K562 (cell line): ENCODE measurements around the gene FBN1. TPM values are rescaled to one million over a fixed set of nuclear protein-coding genes. Genes with fewer than 3 reads are reported as not detected.

Experiments
- ATAC-seq: fragments of 200-7000 bp; cut with Tn5 transposase; 3 replicates; pipeline ENCODE4 v1.9.1; 2020; ENCODE audit warnings: moderate library complexity
- BruUV-seq: library from RNA; stranded (reverse); fragments of 400-500 nt; replicated peaks from 2 replicates; lab custom pipeline; 2021; lab: Mats Ljungman, UMichigan
- CTCF ChIA-PET: fragments of 300-600 bp; formaldehyde crosslinking; extraction: SDS; loops from one replicate; lab custom pipeline; 2021; ENCODE audit warnings: low intra/inter-chr PET ratio; lab: Yijun Ruan, JAX
- POLR2A ChIA-PET: fragments of 300-600, 350-650 bp; sonication (Branson Sonifier 250); formaldehyde crosslinking; extraction: SDS; loops from one replicate; lab custom pipeline; 2021; ENCODE audit warnings: antibody characterized with exemption, inconsistent platforms; lab: Yijun Ruan, JAX
- DNase-seq, 4 experiments: peaks; one replicate each; pipeline versions ENCODE4 v3.0.0 to v3.0.0-alpha.2; 2011 to 2018; ENCODE audit warnings: low spot score in 3 of 4, mixed read lengths in 3 of 4; ENCODE audit errors: extremely low read depth in 1 of 4
- FAIRE-seq: peaks from 2 replicates; lab custom pipeline; 2011; peaks lifted over from hg19 to GRCh38; lab: Jason Lieb, UNC
- H2AFZ ChIP-seq: 2 replicates; pipeline ENCODE4 v1.6.0; 2011; ENCODE audit warnings: low read depth, low read length, control low read depth, inconsistent platforms
- H3K27ac ChIP-seq: fragments of 200-600 bp; 3 replicates; pipeline ENCODE4 v1.8.0; 2011; ENCODE audit warnings: low read depth, mild to moderate bottlenecking, control low read depth, inconsistent platforms, low read length, moderate library complexity, mixed read lengths; ENCODE audit errors: extremely low read depth
- H3K27me3 ChIP-seq, 2 experiments: fragments of 300-600 bp in 1 of 2; 2 replicates in 1 of 2; 3 replicates in 1 of 2; pipeline versions ENCODE4 v1.6.0 to v1.8.0; 2011; ENCODE audit warnings: inconsistent platforms in 2 of 2, low read length in 2 of 2, mild to moderate bottlenecking in 1 of 2, mixed read lengths in 1 of 2, moderate library complexity in 1 of 2; ENCODE audit not compliant: control insufficient read depth in 2 of 2, insufficient read depth in 2 of 2
- H3K36me3 ChIP-seq: fragments of 300-600 bp; 3 replicates; pipeline ENCODE4 v1.8.0; 2011; ENCODE audit warnings: mild to moderate bottlenecking, low read length, inconsistent platforms; ENCODE audit not compliant: control insufficient read depth, insufficient read depth
- H3K4me1 ChIP-seq, 2 experiments: fragments of 200-600 bp in 1 of 2; replicated peaks in 1 of 2; 2 replicates in 1 of 2; 3 replicates in 1 of 2; pipeline versions ENCODE4 v1.5.1 to v1.8.0; 2011; ENCODE audit warnings: inconsistent platforms in 2 of 2, low read length in 2 of 2, mild to moderate bottlenecking in 1 of 2, mixed read lengths in 1 of 2, moderate library complexity in 1 of 2; ENCODE audit not compliant: control insufficient read depth in 2 of 2, insufficient read depth in 2 of 2
- H3K4me2 ChIP-seq: 2 replicates; pipeline ENCODE4 v1.6.1; 2011; ENCODE audit warnings: low read length, control low read depth, inconsistent platforms, mixed read lengths; ENCODE audit not compliant: insufficient read depth
- H3K4me3 ChIP-seq: fragments of 200-600 bp; sonication (generic), shearing (Covaris generic); 2 replicates; pipeline ENCODE4 v1.5.1; 2016; ENCODE audit warnings: control low read depth, inconsistent platforms
- H3K79me2 ChIP-seq: fragments of 200-600 bp; 3 replicates; pipeline ENCODE4 v1.8.0; 2011; ENCODE audit warnings: low read length, inconsistent platforms; ENCODE audit not compliant: control insufficient read depth, insufficient read depth
- H3K9ac ChIP-seq, 2 experiments: 2 replicates each; pipeline versions ENCODE4 v1.6.0 to v1.6.1; 2011; ENCODE audit warnings: low read depth in 2 of 2, low read length in 2 of 2, control low read depth in 1 of 2, inconsistent platforms in 1 of 2, mild to moderate bottlenecking in 1 of 2, mixed read lengths in 1 of 2; ENCODE audit not compliant: insufficient read depth in 1 of 2
- H3K9me1 ChIP-seq: one replicate; pipeline ENCODE4 v1.6.0; 2011; ENCODE audit warnings: inconsistent platforms, mild to moderate bottlenecking, low read length, moderate library complexity; ENCODE audit not compliant: control insufficient read depth, insufficient read depth
- H3K9me3 ChIP-seq: replicated peaks from 2 replicates; pipeline ENCODE4 v1.5.1; 2011; ENCODE audit warnings: low read depth, low read length, inconsistent platforms; ENCODE audit not compliant: control insufficient read depth, insufficient read depth
- H4K20me1 ChIP-seq: replicated peaks from 2 replicates; pipeline ENCODE4 v1.6.1; 2011; ENCODE audit warnings: low read length, inconsistent platforms, mixed read lengths; ENCODE audit not compliant: control insufficient read depth, insufficient read depth
- FOSL1 ChIP-seq: fragments of 200-800 bp; sonication (Bioruptor generic); conservative IDR thresholded peaks from 2 replicates; pipeline ENCODE4 v1.6.1; 2016; ENCODE audit warnings: missing genetic modification characterization, missing compliant biosample characterization
- GABPA ChIP-seq: fragments of 200-800 bp; sonication (Bioruptor generic); conservative IDR thresholded peaks from 2 replicates; pipeline ENCODE4 v1.6.1; 2016; ENCODE audit warnings: low read depth, missing genetic modification characterization, missing compliant biosample characterization
- KDM1A ChIP-seq, 2 experiments: fragments of 450-650 bp; IDR thresholded peaks; 2 replicates each; pipeline ENCODE4 v1.6.1; 2016; ENCODE audit warnings: mild to moderate bottlenecking in 2 of 2
- L3MBTL2 ChIP-seq: fragments of 450-650 bp; IDR thresholded peaks from 2 replicates; pipeline ENCODE4 v1.6.1; 2016; ENCODE audit warnings: mild to moderate bottlenecking, moderate library complexity
- MEF2A ChIP-seq: IDR thresholded peaks from 2 replicates; pipeline ENCODE4 v1.6.1; 2011; ENCODE audit warnings: low read depth, mild to moderate bottlenecking, low read length, moderate library complexity; ENCODE audit not compliant: control insufficient read depth
- TGIF2 ChIP-seq: sonication (generic); formaldehyde crosslinking; IDR thresholded peaks from 2 replicates; pipeline ENCODE4 v1.8.1; 2022; ENCODE audit warnings: mild to moderate bottlenecking, missing genetic modification reagents, moderate library complexity
- WGBS: fragments of 100-300 bp; shearing (Covaris generic); methylation state at CpG from one replicate; pipeline ENCODE4 v1.1.6; 2016; ENCODE audit warnings: low coverage, mixed read lengths; ENCODE audit not compliant: insufficient coverage; ENCODE audit errors: missing lambda C conversion rate; 5-methylcytosine and 5-hydroxymethylcytosine counted together
- in situ Hi-C: fragments of 300-500 bp; cut with MboI; formaldehyde crosslinking; loops from 4 replicates; pipeline ENCODE4 v1.15.0; 2018; ENCODE audit warnings: inconsistent platforms, mixed read lengths
- intact Hi-C: fragments of 100-400 bp; cut with micrococcal nuclease; formaldehyde crosslinking; loops from 2 replicates; pipeline ENCODE4 v1.14.2; 2022
- polyA plus RNA-seq, 8 experiments: library from polyadenylated mRNA; depleted of rRNA in 4 of 8; stranded (reverse) in 5 of 8; unstranded in 3 of 8; fragments of >200 nt; fragmentation: Nextera tagmentation in 2 of 8; fragmentation: Illumina TruSeq in 1 of 8; extraction: Ambion mirVana in 2 of 8; extraction: Trizol in 1 of 8; gene quantifications; 2 replicates each; pipeline versions ENCODE4 v1.2.1 to v1.2.3, GENCODE V29; 2011 to 2014; ENCODE audit warnings: inconsistent platforms in 1 of 8, missing spikeins in 1 of 8
- total RNA-seq, 7 experiments: library from RNA; depleted of rRNA in 6 of 7; stranded (reverse); fragments of >200 nt in 6 of 7; fragmentation: Illumina TruSeq in 2 of 7; extraction: Trizol in 2 of 7; gene quantifications; 2 replicates each; pipeline versions ENCODE4 v1.2.1 to v1.2.3, GENCODE V29; 2011 to 2021; ENCODE audit warnings: low replicate concordance in 1 of 7
- TF ChIP-seq, protein P1 (sequence below), 2 experiments: IDR thresholded peaks; 2 replicates each; pipeline ENCODE4 v1.6.1; 2011; ENCODE audit warnings: borderline replicate concordance in 1 of 2, control low read depth in 1 of 2, low read depth in 1 of 2, low read length in 1 of 2, mild to moderate bottlenecking in 1 of 2, mixed read lengths in 1 of 2, moderate library complexity in 1 of 2; ENCODE audit not compliant: insufficient read depth in 1 of 2, insufficient read length in 1 of 2, poor library complexity in 1 of 2, severe bottlenecking in 1 of 2; ENCODE audit errors: extremely low read depth in 1 of 2
- TF ChIP-seq, protein P2 (sequence below): sonication (generic); formaldehyde crosslinking; IDR thresholded peaks from 2 replicates; pipeline ENCODE4 v1.9.0; 2022; ENCODE audit warnings: mild to moderate bottlenecking, missing genetic modification reagents
- TF ChIP-seq, protein P3 (sequence below): fragments of 450-650 bp; IDR thresholded peaks from 2 replicates; pipeline ENCODE4 v1.6.1; 2016

The FBN1 gene
- total and polyA plus RNA-seq, 9 of the 15 experiments (the other 6 are each of a cell fraction or from before 2014, with no cell fraction given), result 0.15 to 1.2 (median 0.60) TPM

DNA sequence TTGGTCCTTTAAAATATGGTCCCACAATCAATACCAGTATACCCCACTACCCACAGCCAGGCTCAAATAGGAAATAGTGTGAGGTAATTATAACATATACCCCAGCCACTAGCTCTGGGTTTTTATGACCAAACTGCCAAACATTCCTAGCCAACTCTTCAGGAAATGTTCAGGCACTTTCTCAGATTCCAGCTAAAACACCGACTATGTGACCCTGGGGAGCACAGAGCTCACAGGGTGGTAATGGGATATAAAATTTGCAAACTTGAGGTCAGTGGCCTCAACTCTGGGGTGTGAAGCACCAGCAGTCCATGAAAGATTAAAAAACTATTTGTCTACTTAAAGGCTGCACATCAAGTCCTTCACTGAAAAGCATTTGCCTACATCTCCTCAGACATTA lies 12.9 kb downstream of the FBN1 start (continued):
- no peak for TF ChIP-seq GABPA (tag)

DNA sequence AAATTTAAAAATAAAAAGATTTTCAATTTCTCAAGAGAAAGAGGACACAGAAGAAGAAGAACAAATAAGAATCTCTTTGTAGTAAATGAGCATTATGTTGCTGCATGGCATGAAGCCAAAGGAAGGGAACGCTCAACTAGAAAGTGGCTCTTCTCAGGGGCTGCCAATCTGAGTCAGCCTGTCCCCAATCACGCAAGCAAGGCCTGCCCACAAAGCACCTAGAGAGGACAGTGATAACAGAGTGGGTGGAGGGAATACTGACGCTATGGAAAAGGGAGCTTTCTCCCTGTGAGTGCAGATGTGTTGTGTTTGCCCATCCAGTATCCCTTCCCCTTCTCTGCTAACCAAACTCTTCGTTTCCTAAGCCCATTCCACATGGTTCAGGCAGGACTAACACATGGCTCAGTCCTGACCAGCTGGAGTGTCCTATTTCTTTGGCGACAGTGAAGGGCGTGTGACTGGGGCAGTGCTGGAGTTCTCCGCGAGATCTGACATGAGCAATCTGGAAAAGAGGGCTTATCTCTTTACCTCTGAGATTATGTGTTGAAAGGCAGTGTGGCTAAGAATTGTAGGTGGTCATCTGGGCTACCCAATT lies 14.2 kb downstream of the FBN1 start:
- in situ Hi-C loops (no loop called here), intact Hi-C loops (no loop called here)
- peak overlapping the region; percentile 26; the same call in 1 of the 2 replicates for H3K4me2 ChIP-seq
- H3K27ac ChIP-seq, result no peak overlapping the region
- peak overlapping the region; percentile 76 for H2AFZ ChIP-seq
- H4K20me1 ChIP-seq, result no peaks in the 10 kb centered on the region
- ChIA-PET CTCF (no interaction called here), POLR2A (no interaction called here)
- no TSS peak for BruUV-seq
- FAIRE-seq (peak; percentile 40), DNase-seq (peak in 2 of 4 experiments; percentile 12 to 39), ATAC-seq (peak; percentile 62)
- no peak overlapping the region for H3K4me3 ChIP-seq
- peaks cover 0 to 6% of the 10 kb centered on the region in 2 experiments; a peak in 2 of 5 replicates for H3K4me1 ChIP-seq
- no peaks in the 10 kb centered on the region for H3K27me3 ChIP-seq
- H3K9me3 ChIP-seq, result no peaks in the 10 kb centered on the region
- H3K36me3 ChIP-seq, result no peaks in the 10 kb centered on the region
- no peaks in the 10 kb centered on the region for H3K9me1 ChIP-seq
- no peak overlapping the region for H3K9ac ChIP-seq
- WGBS, result 7% methylated on average over 8 of the region's 8 CpGs
- H3K79me2 ChIP-seq, result no peaks in the 10 kb centered on the region
- TF ChIP-seq L3MBTL2, result peak; percentile 64
- TF ChIP-seq, protein P1, sequence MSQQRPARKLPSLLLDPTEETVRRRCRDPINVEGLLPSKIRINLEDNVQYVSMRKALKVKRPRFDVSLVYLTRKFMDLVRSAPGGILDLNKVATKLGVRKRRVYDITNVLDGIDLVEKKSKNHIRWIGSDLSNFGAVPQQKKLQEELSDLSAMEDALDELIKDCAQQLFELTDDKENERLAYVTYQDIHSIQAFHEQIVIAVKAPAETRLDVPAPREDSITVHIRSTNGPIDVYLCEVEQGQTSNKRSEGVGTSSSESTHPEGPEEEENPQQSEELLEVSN (IDR thresholded peaks at IDR 0.05; ENCODE audit: borderline replicate concordance in 1 of 2, extremely low read depth in 1 of 2, insufficient read depth in 1 of 2, insufficient read length in 1 of 2, low read depth in 1 of 2, low read length in 1 of 2, poor library complexity in 1 of 2, severe bottlenecking in 1 of 2), result peak in 1 of 2 experiments; percentile 12
- TF ChIP-seq TGIF2, result no peak
- TF ChIP-seq KDM1A (IDR thresholded peaks at IDR 0.05), result 0 out of 4 replicates have a peak, but pooled peaks of 1 of the 2 experiments have one; percentile 15
- TF ChIP-seq, protein P2, sequence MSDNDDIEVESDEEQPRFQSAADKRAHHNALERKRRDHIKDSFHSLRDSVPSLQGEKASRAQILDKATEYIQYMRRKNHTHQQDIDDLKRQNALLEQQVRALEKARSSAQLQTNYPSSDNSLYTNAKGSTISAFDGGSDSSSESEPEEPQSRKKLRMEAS, result 0 out of 2 replicates have a peak, but pooled peaks have one; percentile 33
- TF ChIP-seq, protein P3, sequence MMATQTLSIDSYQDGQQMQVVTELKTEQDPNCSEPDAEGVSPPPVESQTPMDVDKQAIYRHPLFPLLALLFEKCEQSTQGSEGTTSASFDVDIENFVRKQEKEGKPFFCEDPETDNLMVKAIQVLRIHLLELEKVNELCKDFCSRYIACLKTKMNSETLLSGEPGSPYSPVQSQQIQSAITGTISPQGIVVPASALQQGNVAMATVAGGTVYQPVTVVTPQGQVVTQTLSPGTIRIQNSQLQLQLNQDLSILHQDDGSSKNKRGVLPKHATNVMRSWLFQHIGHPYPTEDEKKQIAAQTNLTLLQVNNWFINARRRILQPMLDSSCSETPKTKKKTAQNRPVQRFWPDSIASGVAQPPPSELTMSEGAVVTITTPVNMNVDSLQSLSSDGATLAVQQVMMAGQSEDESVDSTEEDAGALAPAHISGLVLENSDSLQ, result peak; percentile 37; the same call in 1 of the 2 replicates
- no peak for TF ChIP-seq MEF2A
- 0 out of 2 replicates have a peak, but pooled peaks have one; percentile 19 for TF ChIP-seq FOSL1
